Hepatocyte (in vitro differentiated cells): Measurements from ENCODE around the gene IMMP1L. TPM values are rescaled to one million over a fixed set of nuclear protein-coding genes. Genes with fewer than 3 reads are reported as not detected.

Source experiments
- DNase-seq: peaks from one replicate; pipeline ENCODE4 v3.0.0-alpha.2; 2016; ENCODE audit warnings: low spot score
- H2AFZ ChIP-seq: fragments of 200-600 bp; sonication (generic); 2 replicates; pipeline ENCODE4 v1.6.0; 2016; ENCODE audit warnings: antibody characterized with exemption, mild to moderate bottlenecking
- H3K27ac ChIP-seq: fragments of 200-600 bp; sonication (generic); 2 replicates; pipeline ENCODE4 v1.5.1; 2016; ENCODE audit warnings: mild to moderate bottlenecking
- H3K27me3 ChIP-seq: fragments of 200-600 bp; sonication (generic); 2 replicates; pipeline ENCODE4 v1.6.1; 2016
- H3K36me3 ChIP-seq: fragments of 200-600 bp; sonication (generic); replicated peaks from 2 replicates; pipeline ENCODE4 v1.5.1; 2016; ENCODE audit warnings: low read depth; ENCODE audit not compliant: insufficient read depth
- H3K4me1 ChIP-seq: fragments of 200-600 bp; sonication (generic); 2 replicates; pipeline ENCODE4 v1.5.1; 2016; ENCODE audit warnings: mild to moderate bottlenecking, moderate library complexity; ENCODE audit not compliant: insufficient read depth
- H3K4me2 ChIP-seq: fragments of 200-600 bp; sonication (generic); 2 replicates; pipeline ENCODE4 v1.6.0; 2016
- H3K4me3 ChIP-seq: fragments of 200-600 bp; sonication (generic); 2 replicates; pipeline ENCODE4 v1.5.1; 2016; ENCODE audit warnings: mild to moderate bottlenecking
- H3K79me2 ChIP-seq: fragments of 200-600 bp; sonication (generic); 2 replicates; pipeline ENCODE4 v1.6.0; 2017; ENCODE audit warnings: mild to moderate bottlenecking
- H3K9me2 ChIP-seq: fragments of 200-600 bp; sonication (generic); replicated peaks from 2 replicates; pipeline ENCODE4 v1.6.0; 2017; ENCODE audit warnings: mild to moderate bottlenecking; ENCODE audit not compliant: insufficient read depth
- H3K9me3 ChIP-seq: fragments of 200-600 bp; sonication (generic); 2 replicates; pipeline ENCODE4 v1.5.1; 2016; ENCODE audit warnings: low read depth, mild to moderate bottlenecking
- H4K20me1 ChIP-seq: fragments of 200-600 bp; sonication (generic); 2 replicates; pipeline ENCODE4 v1.6.0; 2016; ENCODE audit warnings: mild to moderate bottlenecking; ENCODE audit not compliant: insufficient read depth, poor library complexity, severe bottlenecking
- EZH2 ChIP-seq: fragments of 200-600 bp; sonication (generic); IDR thresholded peaks from 2 replicates; pipeline ENCODE4 v1.6.1; 2016; ENCODE audit warnings: antibody characterized with exemption, mild to moderate bottlenecking, borderline replicate concordance
- EZH2phosphoT487 ChIP-seq: fragments of 200-600 bp; sonication (generic); IDR thresholded peaks from one replicate; pipeline ENCODE4 v1.6.1; 2018; ENCODE audit warnings: antibody characterized with exemption, mild to moderate bottlenecking, low read depth, moderate library complexity; ENCODE audit not compliant: unreplicated experiment, severe bottlenecking
- WGBS: methylation state at CpG from one replicate; pipeline ENCODE4 v1.1.6; 2016; ENCODE audit warnings: low lambda C conversion rate; ENCODE audit errors: missing lambda C conversion rate; 5-methylcytosine and 5-hydroxymethylcytosine counted together
- polyA plus RNA-seq: library from polyadenylated mRNA; unstranded; fragments of >200 nt; fragmentation: Nextera tagmentation; extraction: Ambion mirVana; gene quantifications from 2 replicates; pipeline ENCODE4 v1.2.1, GENCODE V29; 2016
- total RNA-seq: library from RNA; depleted of rRNA; stranded (reverse); fragments of >200 nt; gene quantifications from 2 replicates; pipeline ENCODE4 v1.2.3, GENCODE V29; 2014
- TF ChIP-seq, protein P1 (sequence below): fragments of 200-600 bp; sonication (generic); IDR thresholded peaks from 2 replicates; pipeline ENCODE4 v1.5.1; 2016; ENCODE audit warnings: antibody characterized with exemption, mild to moderate bottlenecking; ENCODE audit not compliant: poor library complexity

The IMMP1L gene
- total and polyA plus RNA-seq, 2 experiments from 2014 or later = 8.0 to 30.2 TPM

DNA sequence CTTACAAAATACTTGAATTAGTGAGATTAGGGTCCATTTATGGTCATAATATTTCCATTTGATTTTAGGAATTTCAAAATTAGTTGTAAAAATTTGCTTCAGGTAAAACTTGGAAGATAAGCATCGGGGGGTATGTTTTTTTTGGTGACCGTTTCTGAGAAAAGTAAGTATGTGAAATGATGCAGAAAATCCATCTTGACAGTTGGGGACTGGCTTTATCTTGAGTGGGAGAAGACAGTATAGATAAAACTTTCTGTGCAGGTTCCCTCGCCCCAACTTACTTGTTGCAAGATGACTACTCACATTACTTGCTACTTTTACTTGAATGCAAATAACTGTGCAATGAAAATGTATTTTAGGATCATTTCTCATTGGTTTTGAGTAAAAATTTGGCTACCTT, 90.3 kb downstream of the IMMP1L start:
- DNase-seq = no peak
- no peaks in the 10 kb centered on the region for H3K79me2 ChIP-seq
- no peaks in the 10 kb centered on the region for H3K4me1 ChIP-seq
- H3K27me3 ChIP-seq = no peaks in the 10 kb centered on the region
- no peak overlapping the region for H2AFZ ChIP-seq
- peaks cover 2% of the 10 kb centered on the region for H4K20me1 ChIP-seq
- H3K4me2 ChIP-seq = no peak overlapping the region
- H3K9me2 ChIP-seq = peaks cover 3% of the 10 kb centered on the region
- no peak for TF ChIP-seq EZH2phosphoT487
- TF ChIP-seq, protein P1, sequence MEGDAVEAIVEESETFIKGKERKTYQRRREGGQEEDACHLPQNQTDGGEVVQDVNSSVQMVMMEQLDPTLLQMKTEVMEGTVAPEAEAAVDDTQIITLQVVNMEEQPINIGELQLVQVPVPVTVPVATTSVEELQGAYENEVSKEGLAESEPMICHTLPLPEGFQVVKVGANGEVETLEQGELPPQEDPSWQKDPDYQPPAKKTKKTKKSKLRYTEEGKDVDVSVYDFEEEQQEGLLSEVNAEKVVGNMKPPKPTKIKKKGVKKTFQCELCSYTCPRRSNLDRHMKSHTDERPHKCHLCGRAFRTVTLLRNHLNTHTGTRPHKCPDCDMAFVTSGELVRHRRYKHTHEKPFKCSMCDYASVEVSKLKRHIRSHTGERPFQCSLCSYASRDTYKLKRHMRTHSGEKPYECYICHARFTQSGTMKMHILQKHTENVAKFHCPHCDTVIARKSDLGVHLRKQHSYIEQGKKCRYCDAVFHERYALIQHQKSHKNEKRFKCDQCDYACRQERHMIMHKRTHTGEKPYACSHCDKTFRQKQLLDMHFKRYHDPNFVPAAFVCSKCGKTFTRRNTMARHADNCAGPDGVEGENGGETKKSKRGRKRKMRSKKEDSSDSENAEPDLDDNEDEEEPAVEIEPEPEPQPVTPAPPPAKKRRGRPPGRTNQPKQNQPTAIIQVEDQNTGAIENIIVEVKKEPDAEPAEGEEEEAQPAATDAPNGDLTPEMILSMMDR = no peak
- TF ChIP-seq EZH2 = no peak
- 86% methylated on average over 3 of the region's 3 CpGs for WGBS
- no peak overlapping the region for H3K27ac ChIP-seq
- no peaks in the 10 kb centered on the region for H3K36me3 ChIP-seq
- no peak overlapping the region for H3K4me3 ChIP-seq
- no peaks in the 10 kb centered on the region for H3K9me3 ChIP-seq

DNA sequence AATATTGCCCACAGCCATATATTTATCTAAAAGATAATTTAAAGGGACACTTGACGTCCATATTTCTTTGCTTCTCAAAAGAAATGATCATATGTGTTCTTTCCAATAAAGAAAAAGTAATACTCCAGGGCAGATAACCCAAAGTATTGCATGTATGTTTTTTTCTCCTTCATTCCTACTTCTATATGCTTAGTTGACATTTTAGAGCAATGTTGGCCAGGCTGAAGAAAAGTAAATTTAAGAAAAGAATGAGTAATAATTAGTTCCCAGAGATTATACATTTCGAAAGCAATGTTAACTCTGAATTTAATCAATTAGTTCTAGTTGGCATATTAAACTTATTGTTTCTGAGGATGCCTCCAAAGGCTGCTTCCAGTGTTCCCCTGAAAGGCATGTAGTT, 91.6 kb downstream of the IMMP1L start:
- Histone ChIP-seq H3K27ac (no peak overlapping the region), H3K4me1 (no peaks in the 10 kb centered on the region), H2AFZ (no peak overlapping the region), H3K9me2 (peaks cover 3% of the 10 kb centered on the region), H3K4me3 (no peak overlapping the region), H3K79me2 (no peaks in the 10 kb centered on the region), H4K20me1 (peaks cover 2% of the 10 kb centered on the region), H3K27me3 (no peaks in the 10 kb centered on the region), H3K4me2 (no peak overlapping the region), H3K9me3 (no peaks in the 10 kb centered on the region), H3K36me3 (no peaks in the 10 kb centered on the region)
- DNase-seq = no peak
- TF ChIP-seq EZH2 = no peak
- TF ChIP-seq, protein P1 = no peak
- TF ChIP-seq EZH2phosphoT487 = no peak
- WGBS = 87% methylated on average over 2 of the region's 2 CpGs

DNA sequence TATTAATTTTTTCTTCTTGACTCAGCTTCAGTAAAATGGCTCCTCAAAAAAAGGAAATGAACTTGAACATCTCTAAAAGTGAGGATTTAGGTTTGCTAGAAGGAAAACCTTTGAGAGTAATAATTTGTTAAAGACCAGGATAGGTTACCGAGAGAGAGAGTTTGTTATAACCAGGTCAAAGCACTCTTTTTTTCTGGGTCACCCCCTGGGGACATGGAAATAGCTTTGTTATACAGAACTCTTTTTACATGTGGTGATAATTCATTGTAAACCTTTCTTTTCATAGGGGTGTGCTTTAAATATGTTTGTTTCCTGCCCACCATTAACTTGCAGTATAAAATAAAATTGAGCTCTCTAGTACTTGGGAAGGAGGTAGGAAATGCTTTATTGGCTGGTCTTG, 92.1 kb downstream of the IMMP1L start:
- Histone ChIP-seq H3K27me3 (no peaks in the 10 kb centered on the region), H2AFZ (no peak overlapping the region), H4K20me1 (peaks cover 2% of the 10 kb centered on the region), H3K9me2 (peaks cover 3% of the 10 kb centered on the region), H3K4me1 (no peaks in the 10 kb centered on the region), H3K4me2 (no peak overlapping the region), H3K4me3 (no peak overlapping the region), H3K36me3 (no peaks in the 10 kb centered on the region), H3K27ac (no peak overlapping the region), H3K9me3 (no peaks in the 10 kb centered on the region), H3K79me2 (no peaks in the 10 kb centered on the region)
- WGBS = 74% methylated on average over 1 of the region's 1 CpG
- no peak for TF ChIP-seq EZH2
- TF ChIP-seq, protein P1 = no peak
- TF ChIP-seq EZH2phosphoT487 = no peak
- no peak for DNase-seq

DNA sequence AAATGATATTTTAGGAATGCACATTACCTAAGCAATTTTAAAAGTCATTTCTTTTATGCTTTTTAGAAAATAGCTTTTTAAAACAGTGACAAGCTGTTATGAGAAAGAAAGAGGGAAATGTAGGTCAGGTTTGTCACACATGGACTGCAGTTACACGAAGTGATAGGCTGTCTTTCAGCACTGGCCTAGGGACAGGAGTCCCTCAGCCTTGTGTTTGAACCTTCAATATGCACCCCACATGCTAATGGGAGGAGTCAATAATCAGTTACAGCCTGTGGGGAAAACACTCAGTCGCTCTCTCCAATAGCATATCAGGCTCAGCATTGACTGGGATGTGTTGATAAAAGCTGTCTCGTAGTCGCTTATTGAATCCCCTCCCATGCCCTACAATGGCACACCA, 94.0 kb downstream of the IMMP1L start:
- no peaks in the 10 kb centered on the region for H3K79me2 ChIP-seq
- no peaks in the 10 kb centered on the region for H3K36me3 ChIP-seq
- H3K4me2 ChIP-seq = no peak overlapping the region
- no peak overlapping the region for H3K27ac ChIP-seq
- H2AFZ ChIP-seq = no peak overlapping the region
- no peaks in the 10 kb centered on the region for H3K27me3 ChIP-seq
- H3K4me3 ChIP-seq = no peak overlapping the region
- no peak for DNase-seq
- peaks cover 2% of the 10 kb centered on the region for H4K20me1 ChIP-seq
- WGBS = 95% methylated on average over 4 of the region's 4 CpGs
- H3K4me1 ChIP-seq = no peaks in the 10 kb centered on the region
- TF ChIP-seq, protein P1 = no peak
- no peak for TF ChIP-seq EZH2
- no peak for TF ChIP-seq EZH2phosphoT487
- H3K9me2 ChIP-seq = peaks cover 3% of the 10 kb centered on the region
- no peaks in the 10 kb centered on the region for H3K9me3 ChIP-seq
